ENCODE data around the gene APOO.

- TF ChIP-seq, protein P1, sequence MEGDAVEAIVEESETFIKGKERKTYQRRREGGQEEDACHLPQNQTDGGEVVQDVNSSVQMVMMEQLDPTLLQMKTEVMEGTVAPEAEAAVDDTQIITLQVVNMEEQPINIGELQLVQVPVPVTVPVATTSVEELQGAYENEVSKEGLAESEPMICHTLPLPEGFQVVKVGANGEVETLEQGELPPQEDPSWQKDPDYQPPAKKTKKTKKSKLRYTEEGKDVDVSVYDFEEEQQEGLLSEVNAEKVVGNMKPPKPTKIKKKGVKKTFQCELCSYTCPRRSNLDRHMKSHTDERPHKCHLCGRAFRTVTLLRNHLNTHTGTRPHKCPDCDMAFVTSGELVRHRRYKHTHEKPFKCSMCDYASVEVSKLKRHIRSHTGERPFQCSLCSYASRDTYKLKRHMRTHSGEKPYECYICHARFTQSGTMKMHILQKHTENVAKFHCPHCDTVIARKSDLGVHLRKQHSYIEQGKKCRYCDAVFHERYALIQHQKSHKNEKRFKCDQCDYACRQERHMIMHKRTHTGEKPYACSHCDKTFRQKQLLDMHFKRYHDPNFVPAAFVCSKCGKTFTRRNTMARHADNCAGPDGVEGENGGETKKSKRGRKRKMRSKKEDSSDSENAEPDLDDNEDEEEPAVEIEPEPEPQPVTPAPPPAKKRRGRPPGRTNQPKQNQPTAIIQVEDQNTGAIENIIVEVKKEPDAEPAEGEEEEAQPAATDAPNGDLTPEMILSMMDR (IDR thresholded peaks at IDR 0.05; ENCODE audit: low read length), result no peak
- no peak for TF ChIP-seq EZH2 (IDR thresholded peaks at IDR 0.05; ENCODE audit: borderline replicate concordance, low read length)
These were observed 87.4 kb downstream of the APOO start for GRCh38 chrX:23820235-23820782.

Measured in OCI-LY1 (cell line).